OCI-LY1 (cell line): Measurements from ENCODE around the gene ZNF132.

Experiments used
- H2AFZ ChIP-seq: fragments of 200-600 bp; sonication (generic), shearing (Covaris generic); 2 replicates; pipeline ENCODE4 v1.6.0; 2014; ENCODE audit warnings: antibody characterized with exemption, mild to moderate bottlenecking, low read length
- H3F3A ChIP-seq: fragments of 200-600 bp; sonication (generic), shearing (Covaris generic); 2 replicates; pipeline ENCODE4 v1.6.0; 2014; ENCODE audit warnings: mild to moderate bottlenecking, antibody characterized with exemption, low read length, moderate library complexity; ENCODE audit not compliant: insufficient read depth
- H3K27ac ChIP-seq: fragments of 200-600 bp; sonication (generic); 2 replicates; pipeline ENCODE4 v1.5.1; 2014; ENCODE audit warnings: low read length, mixed run types, mild to moderate bottlenecking, low read depth; ENCODE audit not compliant: poor library complexity, severe bottlenecking
- H3K27me3 ChIP-seq: fragments of 200-600 bp; sonication (generic); 2 replicates; pipeline ENCODE4 v1.6.0; 2014; ENCODE audit warnings: antibody characterized with exemption, mild to moderate bottlenecking, low read length, moderate library complexity; ENCODE audit not compliant: insufficient read depth
- H3K36me3 ChIP-seq: fragments of 200-600 bp; sonication (generic); 2 replicates; pipeline ENCODE4 v1.6.1; 2014; ENCODE audit warnings: mild to moderate bottlenecking, antibody characterized with exemption, low read length, moderate library complexity, mixed read lengths; ENCODE audit not compliant: insufficient read depth
- H3K4me1 ChIP-seq: fragments of 200-600 bp; sonication (generic); 2 replicates; pipeline ENCODE4 v1.5.1; 2014; ENCODE audit warnings: mild to moderate bottlenecking, low read length, moderate library complexity; ENCODE audit not compliant: insufficient read depth, severe bottlenecking
- H3K4me2 ChIP-seq: fragments of 200-600 bp; sonication (generic), shearing (Covaris generic); 2 replicates; pipeline ENCODE4 v1.6.1; 2014; ENCODE audit warnings: low read length
- H3K4me3 ChIP-seq: fragments of 200-600 bp; sonication (generic); 2 replicates; pipeline ENCODE4 v1.5.1; 2014; ENCODE audit warnings: low read length, low read depth, mild to moderate bottlenecking, mixed read lengths; ENCODE audit not compliant: poor library complexity, severe bottlenecking
- H3K79me2 ChIP-seq: fragments of 200-600 bp; shearing (Covaris generic); 2 replicates; pipeline ENCODE4 v1.6.1; 2016; ENCODE audit warnings: mixed run types, low read length, mixed read lengths; ENCODE audit not compliant: insufficient read depth
- H3K9ac ChIP-seq: fragments of 200-600 bp; sonication (generic), shearing (Covaris generic); 2 replicates; pipeline ENCODE4 v1.6.1; 2014; ENCODE audit warnings: mild to moderate bottlenecking, low read length, mixed read lengths
- H3K9me2 ChIP-seq: fragments of 200-600 bp; sonication (generic), shearing (Covaris generic); 2 replicates; pipeline ENCODE4 v1.6.1; 2014; ENCODE audit warnings: low read depth, mild to moderate bottlenecking, low read length, mixed read lengths
- H3K9me3 ChIP-seq: fragments of 200-600 bp; shearing (Covaris generic); 2 replicates; pipeline ENCODE4 v1.6.1; 2014; ENCODE audit warnings: low read length, mixed read lengths
- H4K20me1 ChIP-seq: fragments of 200-600 bp; sonication (generic), shearing (Covaris generic); 2 replicates; pipeline ENCODE4 v1.6.0; 2016; ENCODE audit warnings: mild to moderate bottlenecking, low read length; ENCODE audit not compliant: insufficient read depth
- EZH2 ChIP-seq: fragments of 200-600 bp; sonication (generic), shearing (Covaris generic); IDR thresholded peaks from 2 replicates; pipeline ENCODE4 v1.8.0; 2017; ENCODE audit warnings: borderline replicate concordance, mixed run types, mild to moderate bottlenecking, antibody characterized with exemption, low read length, moderate library complexity, mixed read lengths
- TF ChIP-seq, protein P1 (sequence below): fragments of 200-600 bp; sonication (generic), shearing (Covaris generic); IDR thresholded peaks from 2 replicates; pipeline ENCODE4 v1.5.1; 2017; ENCODE audit warnings: mild to moderate bottlenecking, antibody characterized with exemption, low read length, moderate library complexity, mixed read lengths

Gene ZNF132

DNA sequence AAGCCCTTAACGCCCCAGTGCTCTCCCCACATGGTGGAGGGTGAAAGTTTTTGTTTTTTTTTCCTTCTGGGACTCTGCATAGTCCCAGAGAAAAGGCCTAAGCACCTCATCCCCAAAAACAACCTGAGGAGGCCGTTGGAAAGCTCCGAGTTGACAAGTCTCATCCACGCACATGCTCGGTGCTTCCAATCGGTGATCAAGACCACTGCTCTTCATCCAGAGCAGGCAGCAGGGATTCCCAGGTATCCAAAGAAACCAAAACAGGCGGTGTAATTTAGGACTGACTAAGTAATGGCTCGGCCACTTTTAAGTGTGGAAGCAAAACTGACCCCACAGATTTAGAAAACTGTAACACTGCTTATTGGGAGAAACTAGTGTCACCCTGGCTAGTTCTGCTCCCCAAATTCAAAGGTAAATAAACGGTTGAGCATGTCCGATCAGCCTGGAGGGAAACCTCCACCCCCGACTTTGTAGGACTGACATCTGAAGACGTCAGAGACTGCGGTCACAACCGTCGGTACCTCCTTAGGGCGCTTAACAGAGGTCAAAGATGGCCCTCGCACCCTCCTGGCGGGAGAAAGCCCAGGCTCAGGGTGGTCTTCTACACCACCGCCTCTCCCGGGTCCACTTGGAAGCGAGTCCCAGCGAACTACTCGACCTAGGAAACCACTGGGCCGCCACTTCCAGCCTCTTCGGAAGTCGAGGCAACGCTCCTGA lies 35.2 kb upstream of the ZNF132 start:
- Histone ChIP-seq H3K27ac (peak overlapping the region; percentile 81), H3K9me3 (no peaks in the 10 kb centered on the region), H3K4me1 (peaks cover 19% of the 10 kb centered on the region), H3K4me3 (peak overlapping the region; percentile 80), H3K9me2 (no peaks in the 10 kb centered on the region), H4K20me1 (no peaks in the 10 kb centered on the region), H3K9ac (peak overlapping the region; percentile 67), H3K4me2 (peak overlapping the region; percentile 94), H2AFZ (no peak overlapping the region), H3K27me3 (no peaks in the 10 kb centered on the region), H3K36me3 (peaks cover 30% of the 10 kb centered on the region), H3K79me2 (no peaks in the 10 kb centered on the region), H3F3A (no peaks in the 10 kb centered on the region)
- TF ChIP-seq EZH2 = no peak
- TF ChIP-seq, protein P1, sequence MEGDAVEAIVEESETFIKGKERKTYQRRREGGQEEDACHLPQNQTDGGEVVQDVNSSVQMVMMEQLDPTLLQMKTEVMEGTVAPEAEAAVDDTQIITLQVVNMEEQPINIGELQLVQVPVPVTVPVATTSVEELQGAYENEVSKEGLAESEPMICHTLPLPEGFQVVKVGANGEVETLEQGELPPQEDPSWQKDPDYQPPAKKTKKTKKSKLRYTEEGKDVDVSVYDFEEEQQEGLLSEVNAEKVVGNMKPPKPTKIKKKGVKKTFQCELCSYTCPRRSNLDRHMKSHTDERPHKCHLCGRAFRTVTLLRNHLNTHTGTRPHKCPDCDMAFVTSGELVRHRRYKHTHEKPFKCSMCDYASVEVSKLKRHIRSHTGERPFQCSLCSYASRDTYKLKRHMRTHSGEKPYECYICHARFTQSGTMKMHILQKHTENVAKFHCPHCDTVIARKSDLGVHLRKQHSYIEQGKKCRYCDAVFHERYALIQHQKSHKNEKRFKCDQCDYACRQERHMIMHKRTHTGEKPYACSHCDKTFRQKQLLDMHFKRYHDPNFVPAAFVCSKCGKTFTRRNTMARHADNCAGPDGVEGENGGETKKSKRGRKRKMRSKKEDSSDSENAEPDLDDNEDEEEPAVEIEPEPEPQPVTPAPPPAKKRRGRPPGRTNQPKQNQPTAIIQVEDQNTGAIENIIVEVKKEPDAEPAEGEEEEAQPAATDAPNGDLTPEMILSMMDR = no peak

DNA sequence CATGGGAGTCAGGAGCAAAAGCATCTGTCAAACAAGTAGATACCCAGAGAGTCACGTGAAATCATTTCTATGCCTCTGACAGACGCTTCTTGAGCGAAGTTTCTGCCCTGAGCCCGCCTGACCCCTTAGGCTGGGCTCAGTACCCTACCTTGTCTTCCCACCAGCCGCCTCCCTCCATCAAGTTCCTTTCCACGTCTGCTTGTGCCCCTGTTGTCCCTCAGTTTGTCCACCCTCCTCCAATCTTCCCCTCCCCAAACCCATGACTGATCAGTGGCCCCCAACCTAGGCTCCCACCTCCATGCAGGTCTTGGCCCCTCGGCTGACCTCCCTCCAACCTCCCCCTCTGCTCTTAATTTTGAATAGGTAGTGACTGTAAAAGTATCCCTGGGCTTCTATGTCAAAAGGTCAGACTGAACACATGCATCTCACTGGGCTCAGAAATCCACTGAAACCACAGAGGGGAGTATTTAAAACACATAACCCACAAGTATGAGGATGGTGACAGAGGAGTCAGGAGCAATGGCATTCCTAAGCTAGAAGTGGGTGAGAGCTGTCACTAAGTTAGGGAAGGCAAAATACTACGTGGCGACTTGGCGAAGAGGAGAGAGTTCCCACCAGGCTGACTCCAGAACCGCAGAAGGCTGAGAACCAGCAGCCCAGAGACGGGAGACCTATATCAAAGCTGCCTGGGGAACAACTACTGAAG lies 34.5 kb upstream of the ZNF132 start:
- Histone ChIP-seq H4K20me1 (no peaks in the 10 kb centered on the region), H3K27me3 (no peaks in the 10 kb centered on the region), H3K27ac (peak overlapping the region; percentile 81), H3K9me2 (no peaks in the 10 kb centered on the region), H3K4me2 (peak overlapping the region; percentile 94), H3K36me3 (peaks cover 34% of the 10 kb centered on the region), H3K79me2 (no peaks in the 10 kb centered on the region), H3F3A (no peaks in the 10 kb centered on the region), H3K9me3 (no peaks in the 10 kb centered on the region), H3K4me3 (peak overlapping the region; percentile 80), H3K9ac (peak overlapping the region; percentile 4; the same call in 1 of the 2 replicates), H2AFZ (no peak overlapping the region), H3K4me1 (peaks cover 19% of the 10 kb centered on the region)
- TF ChIP-seq, protein P1 = no peak
- no peak for TF ChIP-seq EZH2

DNA sequence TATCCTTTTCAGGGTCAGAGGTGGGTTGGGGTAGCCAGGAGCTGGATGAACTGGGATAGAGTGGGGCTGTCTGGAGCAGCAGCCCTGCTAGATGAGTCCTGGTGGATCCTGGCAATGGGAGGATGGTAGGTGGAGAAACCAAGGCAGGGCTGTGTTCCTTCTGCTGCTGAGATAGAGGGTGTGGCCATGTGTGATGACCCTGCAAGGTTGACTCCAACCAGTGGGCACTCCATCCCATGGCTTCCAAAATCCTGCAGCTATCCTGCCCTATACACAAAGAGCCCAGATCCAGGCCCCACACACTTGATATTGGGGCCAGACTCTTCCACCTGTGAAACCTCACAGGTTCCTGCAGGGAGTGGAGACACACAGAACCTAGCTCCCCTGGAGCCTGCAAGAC lies 33.8 kb upstream of the ZNF132 start:
- H4K20me1 ChIP-seq = no peaks in the 10 kb centered on the region

More for the DNA sequence above, 33.8 kb upstream of the ZNF132 start:
- H3K27ac ChIP-seq = no peak overlapping the region
- H3F3A ChIP-seq = no peaks in the 10 kb centered on the region
- no peaks in the 10 kb centered on the region for H3K9me3 ChIP-seq
- H3K9ac ChIP-seq = no peak overlapping the region
- H2AFZ ChIP-seq = no peak overlapping the region
- no peak overlapping the region for H3K4me2 ChIP-seq
- peaks cover 19% of the 10 kb centered on the region for H3K4me1 ChIP-seq
- H3K36me3 ChIP-seq = peaks cover 40% of the 10 kb centered on the region
- TF ChIP-seq, protein P1 = no peak
- no peak for TF ChIP-seq EZH2
- H3K9me2 ChIP-seq = no peaks in the 10 kb centered on the region
- H3K79me2 ChIP-seq = no peaks in the 10 kb centered on the region; the same call in 1 of the 2 replicates
- H3K27me3 ChIP-seq = no peaks in the 10 kb centered on the region
- H3K4me3 ChIP-seq = no peak overlapping the region
